ENCODE measurements around the gene GOLGA3.
A peak's percentile ranks its signal among the peaks of the same experiment; 100 is the strongest.
"Not testable (repeated sequence)": the region's sequence is repeated elsewhere in the genome, so short reads cannot be mapped to it uniquely, and the experiment has no call there.

GOLGA3 gene

GRCh38 chr12:132828706-132829534, at the start of gene GOLGA3:
TSS of gene GOLGA3 (minus strand) at chr12:132828869. CDS start at chr12:132822128, 6,741 bp downstream.
- peak; percentile 90 to 93 for DNase-seq (ENCODE audit: low read depth in 2 of 2)

GRCh38 chr12:132874620-132875019, 46.0 kb upstream of the GOLGA3 start:
- DNase-seq (ENCODE audit: low read depth in 2 of 2), result not testable (repeated sequence)

DNA sequence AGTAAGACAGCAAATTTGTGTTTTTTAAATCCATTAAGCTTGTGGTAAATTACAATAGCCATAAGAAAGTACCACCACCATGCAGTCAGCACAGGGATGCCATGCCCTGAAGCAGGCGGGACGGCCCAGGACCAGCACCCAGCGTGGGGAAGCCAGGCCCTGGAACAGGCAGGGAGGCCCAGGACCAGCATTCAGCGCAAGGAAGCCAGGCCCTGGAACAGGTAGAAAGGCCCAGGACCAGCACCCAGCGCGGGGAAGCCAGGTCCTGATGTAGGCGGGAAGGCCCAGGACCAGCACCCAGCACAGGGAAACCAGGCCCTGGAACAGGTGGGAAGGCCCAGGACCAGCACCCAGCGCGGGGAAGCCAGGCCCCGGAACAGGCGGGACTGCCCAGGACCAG, 45.5 kb upstream of the GOLGA3 start:
- no peak for DNase-seq (ENCODE audit: low read depth in 2 of 2)

- no peak for DNase-seq (ENCODE audit: low read depth in 2 of 2)
Measured at GRCh38 chr12:132873724-132874123, 45.1 kb upstream of the GOLGA3 start.

DNA sequence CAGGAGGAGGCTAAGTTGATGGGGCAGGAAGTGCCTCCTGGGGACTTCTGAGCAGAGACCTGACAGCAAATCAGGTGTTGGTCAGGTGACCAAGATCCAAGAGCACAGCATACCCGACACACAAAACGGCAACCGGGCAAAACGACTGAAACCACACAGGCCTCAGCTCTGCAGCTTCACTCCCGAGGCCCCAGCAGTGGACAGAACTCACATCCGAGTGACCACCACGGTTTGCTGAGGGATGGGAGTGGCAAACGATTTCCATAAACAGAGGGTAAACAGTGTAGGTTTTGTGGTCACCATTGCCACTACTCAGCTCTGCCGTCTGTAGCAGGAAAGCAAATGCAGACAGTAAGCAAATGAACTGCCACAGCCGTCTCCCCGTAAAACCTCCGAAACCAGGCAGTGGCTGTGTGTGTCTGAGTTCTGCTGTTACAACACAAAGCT, 44.3 kb upstream of the GOLGA3 start:
- DNase-seq (ENCODE audit: low read depth in 2 of 2), result no peak

DNA sequence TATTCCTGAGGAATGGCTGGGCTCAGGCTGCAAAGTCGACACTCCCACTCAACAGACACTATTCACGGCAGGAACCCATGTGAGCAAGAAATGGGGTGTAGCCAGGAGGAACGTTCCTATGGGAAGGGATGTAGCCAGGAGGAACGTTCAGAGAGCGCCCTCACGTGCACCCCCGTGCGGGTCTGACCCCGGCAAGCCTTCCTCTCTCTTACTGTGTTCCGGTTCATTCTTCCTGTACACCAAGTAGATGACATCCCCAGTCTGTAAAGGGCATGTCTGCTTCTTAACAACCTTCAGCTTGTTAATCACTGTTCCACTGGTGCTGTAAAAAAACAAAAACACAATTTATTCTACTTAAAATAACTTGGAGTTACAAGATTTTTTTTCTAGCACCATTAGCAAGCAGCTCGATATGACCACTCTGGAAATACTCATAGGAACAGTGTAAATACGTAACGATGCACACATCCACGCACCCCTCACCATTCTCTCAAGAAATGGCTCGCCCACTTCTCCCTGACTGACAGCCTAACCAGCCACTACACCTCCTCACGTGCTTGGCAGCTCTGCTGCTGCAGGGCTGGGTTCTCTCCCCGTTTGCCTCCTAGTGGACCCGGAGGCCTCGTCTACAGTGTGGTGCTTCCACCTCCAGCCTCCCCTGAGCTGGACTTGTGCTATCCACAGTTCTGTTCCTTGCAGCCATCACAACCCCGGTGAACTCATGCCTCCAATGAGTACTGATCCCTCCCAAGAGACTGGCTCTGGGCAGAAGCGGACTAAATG, 43.6 kb upstream of the GOLGA3 start:
- no peak for DNase-seq (ENCODE audit: low read depth in 2 of 2)

DNA sequence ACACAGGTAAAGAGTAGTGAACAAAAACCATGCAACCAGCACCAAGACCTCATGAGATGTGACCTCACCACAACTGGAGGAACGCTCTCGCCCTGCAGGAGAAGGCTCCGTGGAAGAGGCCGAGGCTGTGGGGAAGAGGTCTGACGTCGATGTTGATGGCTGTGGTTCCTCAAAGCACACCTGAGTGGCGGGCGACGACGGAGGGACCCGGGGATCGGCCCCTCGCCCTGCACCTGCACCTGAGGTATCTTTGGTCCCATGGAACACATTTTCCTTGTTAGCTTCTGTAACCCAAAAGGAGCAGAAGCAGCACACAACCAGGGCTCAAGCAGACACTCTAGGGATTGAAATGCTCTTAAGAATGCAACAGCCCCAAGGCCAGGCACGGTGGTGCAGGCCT, 40.9 kb upstream of the GOLGA3 start:
- no peak for DNase-seq (ENCODE audit: low read depth in 2 of 2)

- no peak for DNase-seq (ENCODE audit: low read depth in 2 of 2)
Measured at GRCh38 chr12:132866251-132866828, 37.7 kb upstream of the GOLGA3 start.

GRCh38 chr12:132861558-132861957, 32.9 kb upstream of the GOLGA3 start:
- DNase-seq (ENCODE audit: low read depth in 2 of 2), result no peak

- DNase-seq (ENCODE audit: low read depth in 2 of 2), result no peak
Measured at GRCh38 chr12:132858718-132859266, 30.1 kb upstream of the GOLGA3 start.

DNA sequence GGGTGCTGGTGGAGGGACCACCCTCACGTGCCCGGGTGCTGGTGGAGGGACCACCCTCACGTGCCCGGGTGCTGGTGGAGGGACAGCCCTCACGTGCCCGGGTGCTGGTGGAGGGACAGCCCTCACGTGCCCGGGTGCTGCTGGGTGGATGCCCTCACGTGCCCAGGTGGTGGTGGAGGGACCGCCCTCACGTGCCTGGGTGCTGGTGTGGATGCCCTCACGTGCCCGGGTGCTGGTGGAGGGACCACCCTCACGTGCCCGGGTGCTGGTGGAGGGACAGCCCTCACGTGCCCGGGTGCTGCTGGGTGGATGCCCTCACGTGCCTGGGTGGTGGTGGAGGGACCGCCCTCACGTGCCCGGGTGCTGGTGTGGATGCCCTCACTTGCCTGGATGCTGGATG, 28.4 kb upstream of the GOLGA3 start:
- DNase-seq (ENCODE audit: low read depth in 2 of 2), result not testable (repeated sequence)

- no peak for DNase-seq (ENCODE audit: low read depth in 2 of 2)
Measured at GRCh38 chr12:132856581-132856980, 27.9 kb upstream of the GOLGA3 start.

DNA sequence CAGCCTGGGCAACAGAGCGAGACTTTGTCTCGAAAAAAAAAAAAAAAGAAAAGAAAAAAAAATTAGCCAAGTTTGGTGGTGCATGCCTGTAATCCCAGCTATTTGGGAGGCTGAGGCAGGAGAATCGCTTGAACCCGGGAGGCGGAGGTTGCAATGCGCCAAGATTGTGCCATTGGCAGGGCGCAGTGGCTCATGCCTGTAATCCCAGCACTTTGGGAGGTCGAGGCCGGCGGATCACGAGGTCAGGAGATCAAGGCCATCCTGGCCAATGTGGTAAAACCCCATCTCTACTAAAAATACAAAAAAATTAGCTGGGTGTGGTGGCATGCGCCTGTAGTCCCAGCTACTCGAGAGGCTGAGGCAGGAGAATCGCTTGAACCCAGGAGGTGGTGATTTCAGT, 26.5 kb upstream of the GOLGA3 start:
- DNase-seq (ENCODE audit: low read depth in 2 of 2), result not testable (repeated sequence)

DNA sequence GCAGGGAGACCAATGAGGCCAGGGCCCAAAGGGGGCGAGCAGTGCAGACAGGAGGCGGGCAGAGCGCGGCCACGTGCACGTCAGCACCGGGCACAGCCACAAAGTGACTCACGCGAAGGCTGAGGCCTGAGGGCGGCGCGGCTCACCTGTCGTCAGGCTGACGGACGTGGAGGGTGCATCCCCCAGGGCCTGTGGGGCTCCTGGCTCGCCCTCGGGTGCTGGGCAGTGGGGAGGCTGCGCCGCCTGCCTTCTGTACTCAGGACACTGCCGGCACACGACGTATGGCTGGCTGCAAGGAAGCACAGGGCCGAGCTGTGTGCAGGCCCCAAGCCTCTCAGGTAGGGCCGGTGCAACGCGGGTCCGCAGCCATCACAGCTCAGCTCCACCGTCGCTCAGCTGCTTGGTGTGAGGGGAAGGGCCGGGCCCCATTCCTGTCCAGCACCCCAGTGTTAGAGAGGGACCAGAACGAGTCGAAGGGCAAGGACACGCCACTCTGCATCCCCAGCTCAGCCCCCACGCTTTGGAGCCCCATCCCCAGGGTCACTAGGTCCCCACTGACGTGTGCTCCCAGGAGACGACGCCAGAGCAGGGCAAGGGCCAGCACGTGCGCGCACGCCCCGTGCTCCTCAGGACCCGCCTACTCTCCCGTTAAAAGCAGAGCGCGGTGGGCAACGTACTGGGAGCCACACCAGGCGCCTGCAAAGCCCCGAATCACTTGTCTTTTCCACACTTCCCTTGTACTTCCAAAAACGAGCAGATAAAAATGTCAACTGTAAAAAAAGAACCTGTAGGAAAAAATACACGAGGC, 24.8 kb upstream of the GOLGA3 start:
- no peak for DNase-seq (ENCODE audit: low read depth in 2 of 2)

GRCh38 chr12:132852496-132852895, 23.8 kb upstream of the GOLGA3 start:
- no peak for DNase-seq (ENCODE audit: low read depth in 2 of 2)

- no peak for DNase-seq (ENCODE audit: low read depth in 2 of 2)
Measured at GRCh38 chr12:132851465-132851864, 22.8 kb upstream of the GOLGA3 start.

DNA sequence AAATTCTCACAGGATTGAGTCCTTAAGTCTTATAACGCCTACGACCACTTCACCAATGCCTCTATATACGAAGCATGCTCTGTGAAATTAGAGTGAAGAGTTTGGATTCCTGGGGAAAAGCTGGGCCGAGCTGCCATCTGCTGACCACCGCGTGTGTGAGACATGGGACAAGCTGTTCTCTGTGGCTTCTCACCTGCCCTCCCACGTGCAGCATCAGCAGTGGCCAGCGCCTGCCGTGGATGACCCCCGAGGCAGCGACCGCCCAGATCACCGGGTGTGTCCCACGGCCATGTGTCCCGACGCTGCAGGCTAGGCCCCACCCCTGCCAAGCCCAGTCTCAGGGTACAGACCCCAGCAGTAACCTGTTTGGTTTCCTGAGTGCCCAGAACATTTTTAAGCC, 21.6 kb upstream of the GOLGA3 start:
- no peak for DNase-seq (ENCODE audit: low read depth in 2 of 2)

DNA sequence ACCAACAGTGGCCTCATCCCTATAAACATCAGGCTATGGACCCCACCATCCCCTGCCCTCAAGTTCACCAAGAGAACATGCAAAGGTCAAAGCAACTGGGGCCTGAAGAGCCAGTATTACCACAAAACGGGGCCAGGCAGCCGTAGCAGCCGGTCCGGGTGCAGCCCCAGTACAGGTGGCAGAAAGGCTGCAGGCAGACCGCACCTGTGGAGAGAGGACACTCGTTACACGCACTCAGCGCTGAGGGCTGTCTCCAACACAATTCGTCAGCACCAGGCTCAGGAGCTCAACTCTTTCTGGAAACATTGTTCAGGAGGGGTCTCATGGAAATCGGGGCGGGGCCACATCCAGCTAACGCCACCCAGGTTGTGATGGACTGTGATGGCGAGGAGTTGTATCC, 19.9 kb upstream of the GOLGA3 start:
- DNase-seq (ENCODE audit: low read depth in 2 of 2), result no peak

GRCh38 chr12:132847363-132848356, 19.0 kb upstream of the GOLGA3 start:
- DNase-seq (ENCODE audit: low read depth in 2 of 2), result no peak

DNA sequence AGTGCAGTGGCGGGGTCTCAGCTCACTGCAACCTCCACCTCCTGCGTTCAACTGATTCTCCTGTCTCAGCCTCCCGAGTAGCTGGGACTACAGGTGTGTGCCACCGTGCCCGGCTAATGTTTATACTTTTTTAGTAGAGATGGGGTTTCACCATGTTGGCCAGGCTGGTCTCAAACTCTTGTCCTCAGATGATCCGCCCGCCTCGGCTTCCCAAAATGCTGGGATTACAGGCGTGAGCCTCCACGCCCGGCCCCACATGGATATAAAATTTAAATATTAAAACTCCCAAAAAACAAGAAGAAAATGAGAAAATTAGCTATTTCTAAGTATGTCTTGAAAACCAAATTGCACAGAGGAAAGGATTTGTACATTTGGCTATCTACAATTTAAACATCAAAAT, 16.0 kb upstream of the GOLGA3 start:
- not testable (repeated sequence) for DNase-seq (ENCODE audit: low read depth in 2 of 2)
